Loucy (cell line): ENCODE measurements around the gene SPP2.

Experiments used
- CTCF ChIP-seq: fragments of 200-600 bp; sonication (generic); conservative IDR thresholded peaks from 2 replicates; pipeline ENCODE4 v1.5.1; 2014; ENCODE audit warnings: mild to moderate bottlenecking, antibody characterized with exemption, low read length
- EZH2phosphoT487 ChIP-seq: fragments of 200-600 bp; IDR thresholded peaks from 2 replicates; pipeline ENCODE4 v1.6.1; 2018; ENCODE audit warnings: antibody characterized with exemption, mild to moderate bottlenecking, moderate library complexity, borderline replicate concordance

- TF ChIP-seq CTCF (no peak), EZH2phosphoT487 (no peak)
Observed at GRCh38 chr2:234076451-234076850, 25.9 kb downstream of the SPP2 start.
